Stimulated activated CD4-positive, alpha-beta T cell treated with anti-CD3 and anti-CD28 coated beads, Interleukin-1b, Interleukin-23, amount 100 ng/mL, for 4 hours (primary cell): ENCODE data around the gene HEATR3.
A peak's percentile ranks its signal among the peaks of the same experiment; 100 is the strongest.

Experiments used
- DNase-seq, 2 donors: peaks; one replicate each; pipeline ENCODE4 v3.0.0-alpha.2; 2020; ENCODE audit warnings: low read depth in 2 of 2

Gene HEATR3

DNA sequence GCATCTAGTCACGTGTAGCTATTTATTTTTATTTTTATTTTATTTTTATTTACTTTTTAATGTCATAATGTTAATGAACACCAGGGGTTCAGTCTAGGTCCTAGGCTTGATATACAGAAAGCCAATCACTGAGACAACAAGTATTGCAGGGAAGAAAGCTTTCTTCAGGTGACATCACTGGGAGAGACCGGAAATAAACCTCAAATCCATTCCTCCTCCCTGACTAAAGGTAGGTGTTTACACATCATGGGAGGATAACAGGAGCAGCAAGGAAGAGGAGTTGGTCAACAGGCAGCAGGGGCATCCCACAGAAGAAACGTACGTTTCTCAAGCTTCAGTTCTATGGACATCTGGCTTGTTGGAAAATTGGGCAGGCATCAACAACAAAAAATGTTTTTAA, 9.5 kb upstream of the HEATR3 start:
- DNase-seq: no peak

DNA sequence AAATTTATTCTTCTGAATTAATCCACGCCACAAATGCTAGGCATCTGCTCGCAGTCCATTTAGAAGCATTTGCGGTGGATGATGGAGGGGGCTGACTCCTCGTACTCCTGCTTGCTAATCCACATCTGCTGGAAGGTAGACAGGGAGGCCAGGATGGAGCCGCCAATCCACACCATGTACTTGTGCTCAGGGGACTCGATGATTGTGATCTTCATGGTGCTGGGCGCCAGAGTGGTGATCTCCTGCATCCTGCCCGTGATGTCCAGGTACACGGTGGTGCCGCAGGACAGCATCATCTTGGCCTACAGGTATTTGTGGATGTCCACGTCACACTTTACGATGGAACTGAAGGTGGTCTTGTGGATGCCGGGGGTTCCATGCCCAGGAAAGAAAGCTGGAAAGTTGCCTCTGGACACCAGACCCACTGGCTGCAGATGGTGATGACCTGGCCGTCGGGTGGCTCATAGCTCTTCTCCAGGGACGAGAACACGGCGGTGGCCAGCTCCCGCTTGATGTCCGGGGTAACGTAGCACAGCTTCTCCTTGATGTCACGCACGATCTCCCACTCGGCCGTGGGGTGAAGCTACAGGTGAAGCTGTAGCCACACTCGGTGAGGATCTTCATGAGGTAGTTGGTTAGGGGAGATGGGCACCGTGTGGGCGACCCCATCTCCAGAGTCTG, 7.5 kb upstream of the HEATR3 start:
- DNase-seq: no peak

DNA sequence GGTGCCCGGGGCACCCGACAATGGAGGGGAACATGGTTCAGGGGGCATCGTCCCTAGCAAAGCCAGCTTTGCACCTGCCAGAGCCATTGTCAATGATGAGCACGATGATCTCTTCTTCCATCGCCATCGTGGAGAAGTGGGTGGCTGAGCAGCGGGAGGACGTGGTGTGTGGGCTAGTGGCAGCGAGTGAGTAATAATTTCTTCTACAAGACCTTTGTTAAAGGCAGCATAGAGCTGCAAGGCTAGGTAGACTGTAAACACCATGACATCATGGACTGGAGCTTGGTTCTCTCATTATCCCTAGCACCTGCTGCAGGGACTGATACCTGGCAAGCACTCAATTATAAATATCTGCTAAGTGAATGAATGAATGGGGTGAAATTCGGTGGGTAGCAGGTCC, 6.7 kb upstream of the HEATR3 start:
- no peak for DNase-seq

DNA sequence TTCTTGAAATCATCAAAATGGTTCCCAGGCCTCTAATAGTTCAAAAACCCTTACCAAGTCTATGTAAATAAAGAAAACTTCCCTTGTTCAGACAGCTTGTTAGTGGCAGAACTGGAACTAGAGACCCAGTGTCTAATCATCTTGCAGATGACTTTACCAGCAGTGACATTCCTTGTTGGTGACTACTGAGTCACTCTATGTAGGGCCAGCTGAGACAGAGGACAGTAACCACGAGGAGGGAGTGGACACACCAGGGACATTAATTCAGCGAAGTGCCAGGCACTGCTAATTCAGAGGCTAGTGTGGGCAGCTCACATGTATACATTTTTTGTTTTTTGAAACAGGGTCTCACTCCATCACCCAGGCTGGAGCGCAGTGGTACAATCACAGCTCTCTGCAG, 6.1 kb upstream of the HEATR3 start:
- no peak for DNase-seq

DNA sequence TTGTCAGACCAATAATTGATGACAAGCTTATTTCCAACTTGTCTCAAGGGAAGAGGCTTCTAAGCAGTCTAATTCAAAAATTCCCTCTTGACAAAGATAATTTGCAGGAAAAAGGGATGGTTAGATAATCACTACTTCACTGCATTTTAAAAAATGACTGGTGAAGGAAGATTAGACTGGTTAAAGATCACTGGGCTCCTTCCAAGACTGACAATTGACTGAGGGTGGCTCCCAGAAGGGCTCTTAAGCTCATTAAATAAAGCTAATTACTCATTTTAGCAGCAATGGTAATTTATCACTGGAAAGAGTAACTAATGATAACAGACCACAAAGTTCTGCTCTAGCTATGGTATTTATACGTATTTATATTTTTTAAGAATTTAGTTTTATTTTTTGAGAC, 4.4 kb upstream of the HEATR3 start:
- DNase-seq: no peak

DNA sequence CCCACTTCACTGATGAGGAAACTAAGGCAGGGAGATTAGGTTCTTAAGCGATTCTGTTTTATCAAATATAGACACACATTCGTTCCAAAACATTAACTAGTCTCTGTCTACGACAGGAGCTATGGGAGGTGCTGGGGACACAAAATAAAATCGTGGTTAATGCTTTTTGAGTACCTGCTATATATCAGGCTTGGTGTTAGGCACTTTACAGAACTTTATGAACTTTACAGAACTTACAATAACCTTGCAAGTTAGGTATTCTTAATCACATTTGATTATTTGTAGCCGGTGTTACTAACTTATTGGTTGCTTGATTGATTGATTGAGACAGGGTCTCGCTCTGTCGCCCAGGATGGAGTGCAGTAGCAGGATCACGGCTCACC, 538 bp upstream of the HEATR3 start:
- DNase-seq: no peak

DNA sequence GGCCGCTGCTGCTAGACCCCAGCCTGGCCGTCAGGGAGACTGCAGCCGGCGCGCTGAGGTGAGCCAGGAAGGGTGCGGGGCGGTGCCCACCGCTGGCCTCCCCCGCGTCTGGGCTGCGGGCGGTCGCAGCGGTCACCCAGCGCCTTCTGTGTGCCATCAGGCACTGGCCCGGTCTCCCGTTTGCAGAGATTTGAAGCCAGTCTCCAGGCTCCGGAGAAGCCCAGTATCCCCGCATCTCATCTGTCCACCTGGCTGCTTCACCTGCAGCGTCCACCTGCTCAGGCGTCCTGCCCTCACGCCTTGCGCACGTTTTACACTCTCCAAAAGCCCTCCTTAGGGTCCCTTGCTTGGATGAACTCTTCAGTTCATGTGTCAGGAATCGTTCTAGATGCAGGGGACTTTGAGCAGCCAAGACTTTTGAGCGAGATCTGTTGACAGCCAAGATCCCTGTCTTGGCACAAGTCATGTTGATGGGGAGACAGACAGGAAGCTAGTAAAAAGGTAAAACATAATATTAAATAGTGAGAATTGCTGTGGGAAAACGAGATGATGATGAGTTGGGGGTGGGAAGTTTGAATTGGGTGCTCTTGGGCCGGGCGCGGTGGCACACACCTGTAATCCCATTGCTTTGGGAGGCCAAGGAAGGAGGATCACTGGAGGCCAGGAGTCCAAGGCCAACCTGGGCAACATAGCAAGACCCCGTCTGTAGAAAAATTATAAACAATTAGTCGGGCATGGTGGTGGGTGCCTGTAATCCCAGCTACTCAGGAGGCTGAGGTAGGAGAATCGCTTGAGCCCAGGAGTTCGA, 916 bp downstream of the HEATR3 start:
- no peak for DNase-seq

DNA sequence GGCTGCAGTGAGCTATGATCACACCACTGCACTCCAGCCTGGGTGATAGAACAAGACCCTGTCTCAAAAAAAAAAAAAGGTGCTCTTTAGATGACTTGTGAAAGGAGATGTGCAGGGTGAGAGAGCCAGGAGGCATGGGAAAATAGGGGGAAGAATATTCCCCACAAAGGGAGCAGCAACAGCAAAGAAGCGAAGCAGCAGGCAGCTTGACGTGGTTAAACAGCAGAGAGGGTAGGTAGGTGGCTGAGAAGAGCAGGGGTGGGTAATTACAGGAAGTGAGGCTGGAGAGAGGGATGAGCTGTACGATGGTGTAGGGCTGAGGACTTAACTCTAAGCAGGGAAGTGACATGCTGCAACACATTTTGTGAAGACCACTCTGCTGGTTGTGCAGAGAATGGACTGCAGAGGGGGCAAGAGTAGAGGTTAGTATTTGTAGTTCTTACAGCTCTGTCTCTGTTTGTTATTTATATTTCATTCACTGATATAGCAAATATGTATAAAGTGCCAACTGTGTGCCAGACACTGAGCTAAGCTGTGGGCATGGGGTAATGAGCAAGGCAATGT, 1.6 kb downstream of the HEATR3 start:
- peak in 1 of 2 donors; percentile 5 for DNase-seq

DNA sequence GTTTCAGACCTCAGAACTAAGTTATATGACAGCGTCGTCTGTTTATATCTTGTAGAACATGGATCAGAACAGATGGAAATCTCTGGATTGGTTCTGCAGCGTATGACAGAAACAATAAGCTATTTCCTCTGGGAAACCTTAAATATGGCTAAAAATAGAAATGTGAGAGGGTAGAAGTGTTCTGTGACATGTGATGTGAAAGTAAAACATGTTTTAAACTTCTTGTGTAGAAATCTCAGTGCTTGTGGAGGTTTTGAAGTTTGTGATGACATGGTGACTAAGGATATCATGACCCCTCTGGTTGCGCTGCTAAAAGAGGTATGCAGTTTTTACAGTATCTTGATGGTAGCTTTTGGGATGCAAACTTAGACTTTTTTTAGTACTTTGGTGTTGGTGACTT, 2.8 kb downstream of the HEATR3 start:
- no peak for DNase-seq

DNA sequence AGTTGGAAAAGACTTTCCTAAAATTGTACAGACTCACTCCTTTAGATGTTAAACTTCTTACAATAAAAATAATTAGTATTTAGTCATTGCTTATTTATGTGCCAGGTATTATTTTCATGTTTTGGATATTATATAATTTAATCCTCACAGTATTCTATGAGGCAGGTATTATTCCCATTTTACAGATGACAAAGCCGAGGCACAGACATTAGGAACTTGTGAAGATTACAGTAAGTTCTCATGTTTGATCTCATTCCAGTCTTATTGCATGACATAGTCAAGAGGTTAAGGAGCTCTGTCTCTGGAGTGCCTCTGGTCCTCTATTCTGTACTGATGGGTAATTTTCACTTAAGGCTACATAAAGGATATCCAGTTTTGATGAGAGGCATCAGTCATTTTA, 3.3 kb downstream of the HEATR3 start:
- DNase-seq: no peak

DNA sequence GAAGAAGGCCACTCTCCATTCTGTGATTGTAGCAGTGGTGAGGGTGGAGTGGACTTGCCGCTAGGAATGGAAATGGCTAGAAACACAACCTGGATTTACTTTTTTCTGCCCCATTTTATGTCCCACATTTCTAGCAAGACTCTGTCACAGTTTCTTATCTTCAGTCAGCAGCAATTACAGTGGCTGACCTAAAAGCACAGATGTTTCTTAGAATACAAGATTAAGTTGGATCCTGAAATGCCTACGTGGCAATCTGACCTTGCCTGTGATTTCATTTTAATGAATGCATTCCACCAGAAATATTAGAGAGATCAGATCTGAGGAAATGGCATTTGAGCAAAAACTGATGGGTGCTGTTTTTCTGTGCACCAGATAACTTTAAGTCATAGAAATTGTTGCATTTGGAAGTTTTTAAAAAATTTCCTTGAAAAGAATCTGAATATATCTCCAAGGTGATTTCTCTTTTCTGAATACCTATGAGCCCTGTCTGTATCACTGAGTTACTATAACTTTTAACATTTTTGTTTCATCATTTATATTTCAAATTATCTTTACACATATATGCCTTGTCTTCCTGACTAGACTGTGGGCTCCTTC, 5.4 kb downstream of the HEATR3 start:
- DNase-seq: no peak

DNA sequence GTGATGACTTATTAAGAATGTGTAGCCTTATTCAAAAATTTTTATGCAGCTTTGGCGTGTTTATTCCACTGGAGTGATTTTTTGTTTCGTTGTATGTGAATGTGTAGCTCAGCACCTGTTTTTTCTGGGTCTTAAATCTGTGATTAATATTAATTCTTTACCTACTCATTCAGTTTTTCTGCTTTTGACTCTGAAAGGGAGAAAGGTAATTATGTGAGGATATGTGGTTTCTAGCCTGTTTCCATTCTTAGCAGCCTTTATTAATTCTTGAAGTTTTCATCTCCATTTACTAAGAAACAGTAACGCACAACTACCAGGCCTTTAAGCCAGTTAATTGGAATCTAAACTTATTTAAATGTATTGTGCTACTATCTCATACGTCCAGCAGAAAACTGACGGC, 7.0 kb downstream of the HEATR3 start:
- no peak for DNase-seq

DNA sequence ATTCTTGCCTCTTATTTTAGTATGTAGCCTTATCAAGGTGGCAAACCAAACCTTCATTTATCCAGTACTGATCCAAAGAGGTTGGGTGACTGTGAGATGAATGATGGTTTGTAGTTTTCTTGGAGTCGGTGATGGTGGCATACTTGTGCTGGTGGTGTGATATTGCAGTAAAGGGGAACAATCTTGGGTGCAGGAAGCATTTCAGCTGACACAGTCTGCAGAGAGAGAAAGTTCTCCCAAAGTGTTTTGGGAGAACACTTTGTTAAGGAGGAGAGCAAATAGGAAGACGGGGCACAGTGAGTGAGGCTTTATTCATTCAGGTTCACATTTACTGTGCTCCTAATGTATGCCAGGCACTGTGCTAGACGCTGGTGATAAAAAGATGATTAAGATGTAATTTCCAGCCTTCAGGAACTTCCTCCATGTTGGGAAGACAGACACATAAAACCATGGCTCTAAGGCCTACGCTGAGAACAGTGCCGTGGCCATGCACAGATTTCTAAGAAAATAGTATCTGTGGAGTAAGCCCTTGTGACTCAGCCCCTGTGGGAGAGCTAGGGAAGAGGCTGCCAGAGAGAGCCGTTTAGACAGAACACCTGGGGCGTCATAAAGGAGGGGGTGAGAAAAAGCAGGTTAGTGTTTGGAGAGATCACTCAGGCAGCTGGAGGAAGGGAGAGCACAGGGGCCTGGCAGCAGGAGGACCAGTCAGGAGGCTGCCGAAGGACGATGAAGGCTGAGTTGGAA, 13.8 kb downstream of the HEATR3 start:
- DNase-seq: no peak

DNA sequence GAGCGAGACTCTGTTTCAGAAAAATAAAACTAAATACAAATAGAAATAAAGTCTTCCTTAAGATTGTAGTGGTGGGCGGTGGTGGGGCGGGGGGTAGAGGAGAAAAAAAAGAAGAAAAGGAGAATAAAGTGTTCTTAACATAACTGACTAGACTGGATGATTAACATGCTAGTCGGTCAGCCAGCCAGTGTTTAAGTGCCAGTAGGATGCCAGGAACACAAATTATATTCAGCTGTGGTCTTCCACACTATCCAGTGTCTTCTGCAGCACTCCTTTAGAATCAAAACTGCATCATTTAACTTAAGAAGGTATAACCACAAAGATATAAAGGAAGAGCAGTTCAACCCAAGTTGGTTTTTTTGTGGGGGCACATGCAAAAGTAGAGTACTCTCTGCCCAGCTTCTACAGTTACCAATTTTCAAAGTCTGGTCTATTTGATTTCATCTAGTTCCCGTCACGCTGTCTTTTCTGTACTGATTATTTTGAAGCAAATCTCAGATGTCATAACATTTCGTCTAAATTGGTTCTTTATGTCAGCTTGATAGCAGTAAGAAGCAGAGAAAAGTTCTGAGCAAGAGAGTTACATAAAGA, 15.8 kb downstream of the HEATR3 start:
- DNase-seq: no peak

DNA sequence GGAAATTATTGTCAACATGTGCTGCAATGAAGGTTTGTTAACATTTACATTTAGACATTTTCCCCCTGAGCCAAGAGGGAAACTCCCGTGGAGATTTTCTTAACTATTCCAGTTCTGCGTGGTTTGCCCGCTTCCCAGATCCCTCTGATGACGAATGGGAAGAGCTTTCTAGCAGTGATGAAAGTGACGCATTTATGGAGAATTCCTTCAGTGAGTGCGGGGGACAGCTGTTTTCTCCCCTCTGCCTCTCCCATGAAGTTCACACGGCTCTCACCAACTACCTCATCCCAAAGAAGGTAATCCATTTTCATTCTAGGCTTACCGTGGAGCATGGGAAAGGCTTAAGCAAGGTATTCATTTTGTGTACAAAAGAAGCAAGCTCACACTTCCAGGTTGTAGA, 18.2 kb downstream of the HEATR3 start:
- no peak for DNase-seq

DNA sequence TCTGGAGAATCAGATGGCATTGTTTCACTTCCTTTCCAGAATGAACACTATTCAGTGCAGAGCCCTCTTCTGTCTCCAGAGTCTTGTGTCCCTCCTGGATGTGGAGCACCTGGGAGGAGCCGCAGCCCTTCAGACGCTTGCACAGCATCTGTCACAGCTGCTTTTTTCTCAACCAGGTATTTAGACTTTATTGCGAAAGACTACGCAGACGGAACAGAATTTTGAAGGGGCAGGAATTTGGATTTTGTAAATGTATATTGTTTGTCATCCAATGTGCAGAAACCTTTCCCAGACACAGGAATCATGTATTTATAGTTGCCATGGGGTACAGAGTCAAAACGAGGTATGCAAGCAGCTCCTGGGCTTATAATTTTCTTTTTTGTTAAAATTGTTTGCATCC, 20.4 kb downstream of the HEATR3 start:
- DNase-seq: no peak

DNA sequence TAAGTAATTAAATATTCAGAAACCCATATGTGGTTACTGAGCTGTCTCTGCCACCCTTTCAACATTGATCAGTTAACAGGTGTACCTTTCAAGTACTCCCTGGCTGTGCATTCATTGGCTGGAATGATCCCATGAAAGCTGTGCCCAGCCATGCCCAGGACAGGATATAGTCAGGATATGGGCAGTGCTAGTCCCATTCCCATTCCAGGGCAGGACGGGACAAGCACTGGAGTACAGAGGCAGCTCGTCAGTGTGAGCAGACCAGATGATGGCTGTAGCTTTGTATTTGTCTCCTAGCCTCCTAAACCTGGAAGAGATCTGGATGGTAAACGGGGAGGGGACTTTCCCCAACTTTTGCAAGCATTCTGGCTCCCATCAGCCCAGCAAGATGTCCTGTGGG, 22.5 kb downstream of the HEATR3 start:
- DNase-seq: no peak

DNA sequence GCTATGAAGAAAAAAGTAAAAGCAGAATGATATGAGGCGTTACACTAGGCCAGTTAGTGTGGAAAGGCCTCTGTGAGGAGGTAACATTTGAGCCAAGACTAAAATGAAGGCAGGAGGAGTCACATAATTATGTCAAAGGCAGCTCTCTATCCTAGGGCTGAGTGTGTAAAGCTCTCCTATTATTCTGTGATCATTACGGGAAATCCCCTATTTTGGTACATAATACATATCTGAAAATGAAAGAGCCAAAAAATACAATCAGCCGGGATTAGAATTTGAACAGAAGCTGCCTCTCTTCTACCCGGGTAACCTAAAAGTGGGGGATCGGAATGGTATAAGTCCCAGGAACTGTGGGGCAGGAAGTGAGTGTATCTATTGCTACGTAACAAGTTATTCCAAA, 27.1 kb downstream of the HEATR3 start:
- no peak for DNase-seq

DNA sequence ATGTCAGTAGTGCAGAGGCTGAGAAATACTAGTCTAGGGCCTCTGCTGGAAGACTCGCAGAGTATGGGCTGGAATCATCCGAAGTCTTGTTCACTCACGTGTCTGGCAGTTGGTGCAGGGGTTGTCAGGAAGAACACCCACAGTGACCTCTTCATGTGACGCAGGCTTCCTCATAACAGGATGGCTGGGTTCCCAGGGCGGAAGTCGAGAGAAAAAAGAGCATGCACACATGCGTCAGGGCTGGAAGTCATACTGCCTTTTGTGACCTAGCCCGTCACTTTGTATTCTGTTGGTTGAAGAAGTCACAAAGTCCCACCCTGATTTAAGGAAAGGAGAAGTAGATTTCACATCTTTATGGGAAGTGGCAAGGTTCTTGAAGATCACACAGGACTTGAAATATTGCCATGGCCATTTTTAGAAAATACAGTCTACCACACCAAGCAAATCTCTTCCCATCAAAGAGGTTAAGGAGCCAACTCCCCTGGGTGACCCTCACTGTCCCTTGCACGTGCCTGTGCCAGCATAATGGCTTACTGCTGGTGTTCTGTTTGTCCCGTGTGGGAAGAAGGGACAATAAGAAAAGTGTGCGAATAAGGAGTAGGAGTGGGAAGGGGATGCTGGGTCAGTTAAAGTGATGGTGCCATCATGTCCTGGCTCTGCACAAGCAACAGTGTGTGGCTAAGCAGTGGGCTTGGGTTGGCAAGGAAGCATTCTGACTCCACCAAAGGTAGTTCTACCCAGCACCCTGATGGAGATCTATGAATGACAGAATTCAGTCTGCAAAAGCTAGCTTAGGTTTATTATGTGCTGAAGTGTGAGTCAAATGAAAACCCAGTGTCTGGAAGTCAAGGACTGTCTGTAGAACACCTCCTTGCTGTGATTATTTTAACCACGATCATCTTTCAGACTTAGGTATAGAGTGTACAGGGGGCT, 28.1 kb downstream of the HEATR3 start:
- DNase-seq: no peak

DNA sequence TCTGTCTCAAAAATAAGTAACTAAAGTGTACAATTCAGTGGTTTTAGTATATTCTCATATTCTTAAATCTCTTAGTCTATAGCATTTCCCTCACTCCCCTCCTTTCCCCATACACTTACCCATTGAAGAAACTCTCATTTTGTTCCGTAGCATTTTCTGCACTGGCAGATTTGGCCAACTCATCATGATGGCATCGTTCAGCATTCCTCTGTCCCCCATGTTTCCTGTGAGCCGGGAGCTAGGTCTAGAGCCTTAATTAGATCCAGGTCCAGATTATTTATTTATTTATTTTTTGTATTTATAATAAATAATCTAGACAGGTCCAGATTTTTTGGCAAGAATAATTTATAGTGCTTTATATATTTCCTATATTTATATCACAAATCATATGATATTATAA, 31.0 kb downstream of the HEATR3 start:
- DNase-seq: no peak
